Measurements from ENCODE around the gene SSRP1.

The SSRP1 gene

DNA sequence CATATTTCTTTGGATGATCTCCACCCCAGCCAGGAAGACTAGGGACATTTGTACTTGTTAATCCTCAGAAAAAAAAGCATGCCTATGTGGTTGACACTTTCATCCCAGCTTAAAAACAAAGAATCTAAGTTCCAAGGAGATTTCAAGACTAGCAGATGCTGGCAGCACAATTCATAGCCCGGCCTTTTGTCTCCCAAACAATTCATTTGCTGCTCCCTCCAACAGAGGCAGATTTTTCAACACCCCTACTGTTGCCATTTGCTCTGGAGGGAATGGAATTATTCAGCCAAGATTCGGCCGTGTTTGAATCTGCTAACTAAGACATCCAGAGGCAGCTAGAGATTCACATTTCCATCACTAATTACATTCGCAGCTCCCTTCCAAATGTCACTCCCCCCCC is 17.8 kb upstream of the SSRP1 start:
- H3K27ac Mint-ChIP-seq: no peak overlapping the region
- no peak overlapping the region for H3K4me3 Mint-ChIP-seq
- H3K27me3 Mint-ChIP-seq: peaks cover 16% of the 10 kb centered on the region
- ATAC-seq (no peak), DNase-seq (no peak)
- peaks cover 7% of the 10 kb centered on the region for H3K9me3 Mint-ChIP-seq
- H3K36me3 Mint-ChIP-seq (ENCODE audit: low read depth): peaks cover 2% of the 10 kb centered on the region
- H3K4me1 Mint-ChIP-seq: peaks cover 3% of the 10 kb centered on the region

DNA sequence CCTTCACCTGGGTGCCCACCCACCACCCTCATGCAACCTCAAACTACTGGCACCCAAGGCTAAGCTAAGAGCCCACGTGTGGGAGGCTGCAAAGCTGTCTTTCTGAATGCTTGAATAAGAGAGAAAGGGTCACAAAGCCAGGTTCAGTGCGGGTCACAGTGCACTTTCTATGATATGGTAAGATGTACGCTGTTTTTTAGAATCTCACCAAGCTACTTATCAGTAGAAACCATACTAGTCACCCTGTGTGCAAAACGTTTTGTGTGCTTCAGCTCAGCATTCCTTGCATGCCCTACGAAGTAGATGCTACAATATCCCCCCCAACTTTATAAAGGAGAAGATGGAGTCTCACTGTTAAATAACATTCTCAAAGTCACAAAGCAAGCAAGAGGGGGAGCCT is 17.3 kb upstream of the SSRP1 start:
- no peak for DNase-seq
- Mint-ChIP-seq H3K27me3 (peaks cover 16% of the 10 kb centered on the region), H3K36me3 (ENCODE audit: low read depth) (peaks cover 2% of the 10 kb centered on the region), H3K4me3 (no peak overlapping the region), H3K4me1 (peaks cover 3% of the 10 kb centered on the region), H3K9me3 (peaks cover 7% of the 10 kb centered on the region), H3K27ac (no peak overlapping the region)
- ATAC-seq: no peak

DNA sequence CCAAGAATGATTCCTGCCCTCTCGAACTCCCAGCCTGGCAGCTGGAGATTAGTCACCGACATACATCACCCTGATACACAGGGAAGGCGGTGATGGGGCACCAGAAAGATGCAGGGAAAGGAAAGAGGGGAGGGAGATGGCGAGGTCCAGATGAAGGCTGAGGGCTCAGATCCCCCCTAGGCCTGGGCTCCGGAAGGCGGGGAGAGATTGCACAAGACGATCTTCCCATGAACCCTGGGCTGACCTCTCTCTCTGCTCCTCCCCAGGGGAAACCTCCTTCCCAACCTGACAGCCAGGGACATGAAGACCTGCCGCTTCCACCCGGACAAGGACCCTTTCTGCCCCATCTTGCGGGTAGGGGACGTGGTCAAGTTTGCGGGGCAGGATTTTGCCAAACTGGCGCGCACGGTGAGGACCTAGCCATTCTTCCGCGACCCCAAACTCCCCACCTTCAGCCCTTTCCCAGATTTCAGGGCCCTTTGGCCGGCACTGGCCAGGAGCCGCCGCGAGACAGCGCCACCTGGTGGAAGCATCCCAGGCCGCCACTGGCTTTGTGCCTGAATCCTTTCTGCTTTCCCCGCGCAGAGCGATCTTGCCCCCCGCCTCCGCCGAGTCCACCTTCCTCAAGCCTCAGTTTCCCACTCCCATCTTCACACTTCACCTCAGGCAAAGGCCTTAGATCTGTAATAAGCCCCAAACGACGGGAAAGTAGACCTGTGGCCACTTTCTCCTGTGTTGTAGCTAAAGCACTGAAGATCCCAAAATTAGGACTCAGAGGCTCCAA is 14.0 kb upstream of the SSRP1 start:
- DNase-seq (peak; percentile 79), ATAC-seq (peak; percentile 50)
- H3K36me3 Mint-ChIP-seq (ENCODE audit: low read depth): peaks cover 2% of the 10 kb centered on the region
- peaks cover 3% of the 10 kb centered on the region for H3K4me1 Mint-ChIP-seq
- H3K27ac Mint-ChIP-seq: no peak overlapping the region
- peaks cover 7% of the 10 kb centered on the region for H3K9me3 Mint-ChIP-seq
- no peak overlapping the region for H3K4me3 Mint-ChIP-seq
- H3K27me3 Mint-ChIP-seq: peaks cover 8% of the 10 kb centered on the region

DNA sequence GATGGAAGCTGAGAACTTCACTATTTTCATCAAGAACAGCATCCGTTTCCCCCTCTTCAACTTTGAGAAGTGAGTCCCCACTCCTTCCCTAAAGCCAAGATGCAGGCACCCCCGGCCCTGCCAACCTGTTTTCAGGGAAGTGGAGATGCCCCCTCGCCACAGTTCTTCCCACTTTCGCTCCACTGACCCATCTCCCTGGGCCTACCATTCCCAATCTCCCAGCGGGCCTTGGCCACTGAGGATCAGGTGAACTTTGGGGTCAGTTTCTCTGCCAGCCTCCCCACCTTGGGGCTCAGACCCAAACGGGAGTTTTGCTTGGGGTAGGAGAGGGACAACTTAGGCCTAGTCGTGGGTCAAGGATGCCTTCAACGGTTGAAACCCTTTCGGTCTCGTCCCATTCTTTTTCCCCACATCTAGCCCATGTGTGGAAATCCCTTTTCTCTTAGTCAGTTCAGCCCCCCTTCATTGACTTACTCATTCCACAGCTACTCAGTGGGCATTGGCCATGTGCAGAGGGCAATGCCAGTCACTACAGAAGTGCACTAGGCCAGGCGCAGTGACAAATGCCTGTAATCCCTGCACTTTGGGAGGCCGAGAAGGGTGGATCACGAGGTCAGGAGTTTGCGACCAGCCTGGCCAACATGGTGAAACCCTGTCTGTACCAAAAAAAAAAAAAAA is 13.1 kb upstream of the SSRP1 start:
- Mint-ChIP-seq H3K9me3 (peaks cover 7% of the 10 kb centered on the region), H3K36me3 (ENCODE audit: low read depth) (peaks cover 2% of the 10 kb centered on the region), H3K4me1 (peaks cover 3% of the 10 kb centered on the region), H3K4me3 (no peak overlapping the region), H3K27ac (no peak overlapping the region), H3K27me3 (peaks cover 5% of the 10 kb centered on the region)
- DNase-seq (no peak), ATAC-seq (no peak)

DNA sequence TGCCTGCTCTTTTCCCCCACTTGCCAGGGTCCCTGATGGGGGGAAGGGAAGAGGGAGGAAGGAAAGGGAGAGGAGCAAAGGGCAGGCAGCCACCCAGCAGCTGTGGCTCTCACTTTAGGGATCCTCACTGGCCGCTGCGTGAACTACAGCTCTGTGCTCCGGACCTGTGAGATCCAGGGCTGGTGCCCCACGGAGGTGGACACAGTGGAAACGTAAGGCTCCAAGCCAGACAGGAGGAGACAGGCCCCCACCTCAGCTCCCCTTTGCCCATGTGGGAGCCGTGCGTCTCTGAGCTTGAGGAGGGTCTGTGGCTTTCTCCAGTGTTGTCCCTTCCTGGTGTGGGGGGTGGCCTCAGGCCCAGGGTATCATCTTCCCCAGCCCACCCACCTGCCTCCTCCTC is 12.4 kb upstream of the SSRP1 start:
- DNase-seq (no peak), ATAC-seq (no peak)
- H3K4me1 Mint-ChIP-seq: peaks cover 3% of the 10 kb centered on the region
- H3K4me3 Mint-ChIP-seq: no peak overlapping the region
- H3K9me3 Mint-ChIP-seq: peaks cover 7% of the 10 kb centered on the region
- no peak overlapping the region for H3K27ac Mint-ChIP-seq
- H3K36me3 Mint-ChIP-seq (ENCODE audit: low read depth): peaks cover 2% of the 10 kb centered on the region
- peaks cover 5% of the 10 kb centered on the region for H3K27me3 Mint-ChIP-seq

DNA sequence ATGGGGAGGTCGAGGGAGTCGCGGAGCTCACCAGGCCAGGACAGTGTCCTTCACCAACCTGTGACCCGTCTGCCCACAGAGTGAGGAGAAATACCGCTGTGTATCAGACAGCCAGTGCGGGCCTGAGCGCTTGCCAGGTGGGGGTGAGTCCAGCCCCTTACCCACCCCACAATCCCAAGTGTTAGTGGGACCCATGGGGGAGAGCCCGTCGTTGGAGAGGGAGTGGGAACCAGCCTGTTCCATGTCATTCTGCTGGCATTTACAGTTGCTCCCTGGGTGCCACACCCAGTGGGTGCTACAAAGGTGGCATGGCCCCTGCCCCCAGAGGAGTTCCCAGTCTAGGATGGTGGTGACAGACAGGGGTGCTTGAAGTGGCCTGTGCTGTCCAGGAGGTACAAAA is 11.6 kb upstream of the SSRP1 start:
- no peak for ATAC-seq
- H3K4me3 Mint-ChIP-seq: no peak overlapping the region
- H3K4me1 Mint-ChIP-seq: peaks cover 3% of the 10 kb centered on the region
- H3K36me3 Mint-ChIP-seq (ENCODE audit: low read depth): peaks cover 2% of the 10 kb centered on the region
- peaks cover 7% of the 10 kb centered on the region for H3K9me3 Mint-ChIP-seq
- DNase-seq: no peak
- H3K27ac Mint-ChIP-seq: no peak overlapping the region
- H3K27me3 Mint-ChIP-seq: peaks cover 7% of the 10 kb centered on the region

DNA sequence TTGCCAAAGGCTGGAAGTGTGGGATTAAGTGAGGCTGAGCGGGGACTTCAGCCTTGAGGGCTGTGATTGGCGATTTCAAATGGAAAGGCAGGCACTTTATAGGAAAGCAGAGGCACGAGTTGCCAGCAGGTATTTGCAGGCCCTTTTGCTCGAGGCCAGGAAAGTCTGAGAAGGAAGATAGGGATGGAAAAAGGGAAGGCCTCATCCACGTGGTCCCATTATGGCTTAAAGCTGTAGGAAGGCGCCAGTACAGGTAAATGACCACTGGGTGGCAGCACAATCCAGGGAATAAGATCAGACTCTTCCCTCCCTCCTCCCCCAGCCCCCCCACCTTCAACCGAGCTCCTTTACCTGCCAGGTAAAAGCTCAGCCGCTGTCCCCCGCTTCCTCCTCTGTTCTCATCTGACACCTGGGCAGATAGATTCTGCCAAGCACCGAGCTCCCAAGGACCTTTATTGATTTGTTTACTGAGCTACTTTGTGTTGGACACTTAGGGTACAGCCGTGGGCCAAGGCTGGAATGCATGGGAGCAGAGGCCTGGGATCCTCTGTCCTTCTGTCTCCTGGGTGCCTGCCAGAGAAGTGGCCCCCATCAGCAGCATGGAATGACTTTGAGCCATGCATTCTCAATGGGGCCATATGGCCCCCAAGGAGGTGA is 10.0 kb upstream of the SSRP1 start:
- H3K4me3 Mint-ChIP-seq: no peak overlapping the region
- H3K4me1 Mint-ChIP-seq: peaks cover 5% of the 10 kb centered on the region
- H3K27me3 Mint-ChIP-seq: peaks cover 1% of the 10 kb centered on the region
- ATAC-seq: peak; percentile 55
- no peak overlapping the region for H3K27ac Mint-ChIP-seq
- no peaks in the 10 kb centered on the region for H3K36me3 Mint-ChIP-seq (ENCODE audit: low read depth)
- H3K9me3 Mint-ChIP-seq: no peaks in the 10 kb centered on the region
- peak; percentile 76 for DNase-seq

DNA sequence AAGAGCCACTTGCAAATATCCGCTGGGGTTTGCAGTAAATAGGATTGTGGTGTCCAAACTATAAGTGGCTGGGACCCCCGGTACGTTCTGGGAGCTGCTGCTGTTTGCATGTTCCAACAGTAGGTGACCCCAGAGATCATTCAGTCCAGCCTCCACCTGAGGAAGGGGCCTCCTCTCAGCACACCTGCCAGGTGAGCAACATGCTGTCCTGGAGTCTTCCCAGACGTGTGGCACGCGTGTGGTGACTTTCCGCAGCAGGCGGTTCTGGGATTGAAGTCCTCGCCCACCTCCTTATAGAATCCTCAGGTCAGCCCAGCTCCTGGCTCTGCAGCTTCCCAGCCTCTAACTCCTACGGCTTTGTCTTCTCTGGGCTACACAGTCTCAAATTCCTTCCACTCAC is 9.1 kb upstream of the SSRP1 start:
- Mint-ChIP-seq H3K27ac (no peak overlapping the region), H3K4me1 (peaks cover 3% of the 10 kb centered on the region), H3K4me3 (no peak overlapping the region), H3K9me3 (no peaks in the 10 kb centered on the region), H3K36me3 (ENCODE audit: low read depth) (no peaks in the 10 kb centered on the region), H3K27me3 (peaks cover 1% of the 10 kb centered on the region)
- no peak for DNase-seq
- no peak for ATAC-seq

DNA sequence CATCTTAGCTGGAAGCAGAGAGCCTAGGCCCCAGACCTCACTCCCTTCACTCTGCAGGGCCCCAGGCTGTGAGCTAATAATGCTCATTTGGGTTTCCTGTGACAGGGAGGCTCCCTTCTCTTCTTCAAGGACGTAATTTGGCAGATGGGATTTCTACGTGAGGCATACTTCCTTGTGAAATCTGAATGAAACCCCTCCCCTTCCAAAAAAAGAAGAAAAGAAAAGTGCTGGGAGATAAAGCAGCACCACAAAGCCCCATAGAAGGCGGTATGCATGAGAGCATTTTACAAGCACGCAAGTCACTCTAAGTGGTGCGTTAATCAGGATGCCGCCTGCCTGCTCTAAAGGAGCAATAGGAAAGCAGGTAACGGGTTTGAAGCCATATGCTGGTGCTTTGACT is 8.1 kb upstream of the SSRP1 start:
- H3K27ac Mint-ChIP-seq: no peak overlapping the region
- no peak overlapping the region for H3K4me3 Mint-ChIP-seq
- H3K4me1 Mint-ChIP-seq: peaks cover 2% of the 10 kb centered on the region
- H3K9me3 Mint-ChIP-seq: no peaks in the 10 kb centered on the region
- no peaks in the 10 kb centered on the region for H3K36me3 Mint-ChIP-seq (ENCODE audit: low read depth)
- DNase-seq (no peak), ATAC-seq (no peak)
- H3K27me3 Mint-ChIP-seq: peaks cover 1% of the 10 kb centered on the region

DNA sequence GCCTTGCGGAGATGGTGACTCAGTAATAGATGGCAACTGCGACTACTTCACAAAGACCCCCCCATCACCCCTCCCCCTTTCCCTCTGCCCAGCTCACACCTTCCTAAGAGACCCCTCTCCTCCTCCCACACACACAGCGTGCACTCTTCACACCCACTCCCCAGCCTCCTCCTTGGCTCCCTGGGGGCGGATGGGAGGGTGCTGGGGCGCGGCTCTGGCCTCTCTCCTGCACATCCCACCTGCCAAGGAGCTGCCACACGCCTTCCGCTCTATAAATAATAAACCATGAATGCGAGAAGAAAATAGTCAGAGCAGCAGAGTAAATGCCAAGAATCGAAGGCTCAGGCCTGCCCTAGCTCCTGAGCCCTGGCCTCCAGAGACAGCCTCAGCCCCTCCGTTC is 7.0 kb upstream of the SSRP1 start:
- Mint-ChIP-seq H3K27me3 (peaks cover 1% of the 10 kb centered on the region), H3K4me1 (peaks cover 2% of the 10 kb centered on the region), H3K36me3 (ENCODE audit: low read depth) (no peaks in the 10 kb centered on the region), H3K9me3 (no peaks in the 10 kb centered on the region), H3K4me3 (no peak overlapping the region), H3K27ac (no peak overlapping the region)
- DNase-seq (no peak), ATAC-seq (no peak)

DNA sequence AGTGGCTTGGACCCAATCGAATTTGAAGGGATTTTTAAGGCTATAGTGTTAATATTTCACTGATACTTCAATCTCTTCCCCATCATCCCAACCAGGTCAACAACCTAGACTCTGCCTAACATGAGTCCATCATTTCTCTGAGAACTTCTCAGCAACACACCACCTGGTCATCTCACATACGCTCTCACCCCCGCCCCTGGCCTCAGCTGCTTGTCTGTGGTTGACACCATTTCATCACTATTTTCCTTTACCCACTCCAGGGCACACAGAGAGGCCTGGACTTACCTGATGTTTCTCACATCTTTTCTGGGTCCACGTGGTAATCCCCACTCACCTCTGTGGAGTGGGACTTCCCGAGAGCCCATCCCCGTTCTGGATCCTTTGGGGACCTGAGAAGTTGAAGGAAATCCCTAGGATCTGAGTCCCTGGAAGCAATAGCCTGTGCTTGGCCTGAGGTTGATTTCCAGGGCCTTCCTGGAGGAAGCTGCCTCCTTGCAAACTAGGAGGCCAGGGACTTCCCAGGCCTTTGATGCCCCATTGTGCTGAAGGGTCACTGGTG is 5.6 kb upstream of the SSRP1 start:
- Mint-ChIP-seq H3K4me1 (peaks cover 8% of the 10 kb centered on the region), H3K36me3 (ENCODE audit: low read depth) (no peaks in the 10 kb centered on the region), H3K4me3 (no peak overlapping the region), H3K27me3 (peaks cover 1% of the 10 kb centered on the region), H3K27ac (no peak overlapping the region), H3K9me3 (no peaks in the 10 kb centered on the region)
- ATAC-seq (no peak), DNase-seq (no peak)

DNA sequence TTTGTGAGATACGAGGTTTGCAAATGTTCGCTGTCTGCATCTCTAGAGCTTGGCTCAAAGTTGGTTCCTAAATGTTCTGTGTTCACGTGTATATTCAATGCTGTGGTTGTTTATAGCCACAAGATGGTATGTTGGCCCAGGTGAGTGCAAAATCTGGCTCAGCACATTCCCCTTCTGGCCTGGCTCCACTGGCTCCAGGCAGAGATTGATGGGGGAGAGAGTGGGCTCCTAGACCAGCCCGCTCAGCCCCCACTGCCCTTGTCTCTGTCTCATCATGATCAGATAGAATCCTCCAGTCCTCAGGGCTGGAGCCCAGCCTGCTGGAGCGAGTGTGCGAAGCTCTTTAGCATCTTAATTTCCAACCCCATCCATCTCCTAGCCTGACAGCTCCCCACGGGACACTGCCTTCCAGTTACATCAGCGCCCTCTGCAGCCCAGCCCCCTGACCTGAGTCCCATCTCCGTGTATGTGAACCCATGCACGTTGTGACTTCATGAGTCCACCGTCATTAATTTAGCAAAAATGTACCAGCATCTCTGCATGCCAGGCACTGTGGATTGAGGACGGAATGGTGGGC is 4.4 kb upstream of the SSRP1 start:
- no peak for ATAC-seq
- Mint-ChIP-seq H3K27me3 (peaks cover 1% of the 10 kb centered on the region), H3K36me3 (ENCODE audit: low read depth) (no peaks in the 10 kb centered on the region), H3K4me1 (peaks cover 14% of the 10 kb centered on the region), H3K9me3 (no peaks in the 10 kb centered on the region), H3K27ac (no peak overlapping the region), H3K4me3 (no peak overlapping the region)
- no peak for DNase-seq

DNA sequence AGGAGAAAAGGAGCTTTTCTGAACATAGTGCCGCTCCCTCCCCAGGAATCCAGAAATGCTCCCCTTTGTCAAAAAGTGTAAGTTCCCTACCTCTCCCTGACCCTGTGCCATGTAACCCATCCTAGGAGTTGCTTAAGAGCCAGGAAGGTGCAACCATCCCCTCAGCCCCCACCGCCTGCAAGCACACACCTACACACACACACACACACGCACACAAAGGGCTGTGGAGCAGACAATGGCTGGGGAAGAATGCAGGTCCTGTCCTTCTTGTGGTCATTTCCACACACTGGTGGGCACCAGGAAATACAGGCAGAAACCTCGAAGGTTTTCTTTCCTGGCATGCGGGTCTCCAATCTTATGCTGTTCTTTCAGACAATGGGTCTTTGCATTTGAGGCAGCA is 3.6 kb upstream of the SSRP1 start:
- Mint-ChIP-seq H3K36me3 (ENCODE audit: low read depth) (peaks cover 6% of the 10 kb centered on the region), H3K27me3 (peaks cover 1% of the 10 kb centered on the region), H3K9me3 (no peaks in the 10 kb centered on the region), H3K4me1 (peaks cover 19% of the 10 kb centered on the region), H3K4me3 (no peak overlapping the region), H3K27ac (no peak overlapping the region)
- no peak for ATAC-seq
- DNase-seq: no peak

DNA sequence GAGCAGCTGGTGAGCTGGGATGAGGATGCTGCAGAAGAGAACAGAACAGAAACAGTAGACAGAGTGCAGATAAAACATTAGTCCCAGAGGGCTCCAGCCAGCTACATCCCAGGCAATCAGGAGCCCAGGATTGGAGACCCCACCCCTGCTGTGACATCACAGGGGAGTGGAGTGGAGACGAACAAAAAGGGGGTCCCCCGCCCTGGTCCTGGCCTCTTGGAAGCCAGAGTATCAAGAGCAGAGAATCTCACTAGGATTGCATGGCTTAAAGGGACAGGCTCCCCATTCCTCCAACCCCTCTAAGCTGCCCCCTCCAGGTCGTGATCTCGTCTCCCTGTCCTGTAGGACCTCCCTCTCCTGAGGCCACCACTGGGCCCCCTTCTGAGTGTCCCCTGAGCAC is 2.5 kb upstream of the SSRP1 start, which contains the start of gene P2RX3:
P2RX3 (plus strand) TSS at position 211 of the 400 bp plus-strand sequence. CDS start 199 bp downstream, outside the sequence.
- Mint-ChIP-seq H3K27ac (peak within 1 kb of the TSS; percentile 24), H3K4me1 (peaks cover 31% of the 10 kb centered on the region), H3K36me3 (ENCODE audit: low read depth) (peaks cover 17% of the 10 kb centered on the region), H3K9me3 (no peaks in the 10 kb centered on the region), H3K4me3 (no peak within 1 kb of the TSS), H3K27me3 (peaks cover 1% of the 10 kb centered on the region)
- DNase-seq (no peak), ATAC-seq (no peak)
